Measurements from ENCODE around the gene NKX1-2.

Gene NKX1-2

DNA sequence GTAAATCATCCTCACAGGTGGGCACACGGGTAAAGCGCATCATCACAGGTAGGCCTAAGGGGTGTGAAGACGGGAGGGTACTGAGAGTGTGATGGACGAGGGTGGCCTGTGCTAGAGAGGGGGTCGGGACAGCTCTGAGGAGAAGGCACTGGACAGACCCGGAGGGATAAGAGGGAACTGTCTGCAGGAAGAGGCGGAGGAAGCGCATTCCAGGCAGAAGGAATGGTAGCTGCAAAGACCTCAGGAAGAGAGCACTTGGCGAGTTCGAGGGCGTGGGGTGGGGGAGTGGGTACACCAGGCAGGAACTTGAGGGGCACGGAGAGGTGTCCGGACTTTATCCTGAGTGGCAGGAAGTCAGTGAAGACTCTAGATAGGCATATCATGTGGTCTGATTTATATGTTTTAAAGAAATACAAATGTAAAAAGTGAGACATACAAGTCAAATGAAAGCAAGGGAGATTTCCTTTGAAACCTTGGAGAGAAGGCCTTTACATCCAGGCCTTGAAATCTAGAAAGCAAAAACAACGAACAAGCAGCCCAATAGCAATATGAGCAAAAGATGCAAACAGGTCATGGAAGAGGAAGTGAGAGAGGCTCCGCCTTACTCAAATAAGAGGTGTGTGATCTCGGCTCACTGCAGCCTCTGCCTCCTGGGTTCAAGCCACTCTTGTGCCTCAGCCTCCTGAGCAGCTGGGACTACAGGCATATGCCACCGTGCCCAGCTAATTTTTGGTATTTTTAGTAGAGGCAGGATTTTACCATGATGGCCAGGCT, 15.4 kb upstream of the NKX1-2 start:
- H3K4me3 ChIP-seq (ENCODE audit: low read depth, low read length): no peak overlapping the region
- TF ChIP-seq, protein P1, sequence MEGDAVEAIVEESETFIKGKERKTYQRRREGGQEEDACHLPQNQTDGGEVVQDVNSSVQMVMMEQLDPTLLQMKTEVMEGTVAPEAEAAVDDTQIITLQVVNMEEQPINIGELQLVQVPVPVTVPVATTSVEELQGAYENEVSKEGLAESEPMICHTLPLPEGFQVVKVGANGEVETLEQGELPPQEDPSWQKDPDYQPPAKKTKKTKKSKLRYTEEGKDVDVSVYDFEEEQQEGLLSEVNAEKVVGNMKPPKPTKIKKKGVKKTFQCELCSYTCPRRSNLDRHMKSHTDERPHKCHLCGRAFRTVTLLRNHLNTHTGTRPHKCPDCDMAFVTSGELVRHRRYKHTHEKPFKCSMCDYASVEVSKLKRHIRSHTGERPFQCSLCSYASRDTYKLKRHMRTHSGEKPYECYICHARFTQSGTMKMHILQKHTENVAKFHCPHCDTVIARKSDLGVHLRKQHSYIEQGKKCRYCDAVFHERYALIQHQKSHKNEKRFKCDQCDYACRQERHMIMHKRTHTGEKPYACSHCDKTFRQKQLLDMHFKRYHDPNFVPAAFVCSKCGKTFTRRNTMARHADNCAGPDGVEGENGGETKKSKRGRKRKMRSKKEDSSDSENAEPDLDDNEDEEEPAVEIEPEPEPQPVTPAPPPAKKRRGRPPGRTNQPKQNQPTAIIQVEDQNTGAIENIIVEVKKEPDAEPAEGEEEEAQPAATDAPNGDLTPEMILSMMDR (IDR thresholded peaks at IDR 0.05; ENCODE audit: insufficient read depth, low read length, missing control alignments): no peak
- DNase-seq (ENCODE audit: low read depth, low spot score): no peak
- ChIA-PET CTCF (interaction anchor here (1.2 kb wide), 1 partner anchor 76 kb away, joined by 3 read pairs; no protein-coding TSS in a partner anchor), POLR2A (no interaction called here)

DNA sequence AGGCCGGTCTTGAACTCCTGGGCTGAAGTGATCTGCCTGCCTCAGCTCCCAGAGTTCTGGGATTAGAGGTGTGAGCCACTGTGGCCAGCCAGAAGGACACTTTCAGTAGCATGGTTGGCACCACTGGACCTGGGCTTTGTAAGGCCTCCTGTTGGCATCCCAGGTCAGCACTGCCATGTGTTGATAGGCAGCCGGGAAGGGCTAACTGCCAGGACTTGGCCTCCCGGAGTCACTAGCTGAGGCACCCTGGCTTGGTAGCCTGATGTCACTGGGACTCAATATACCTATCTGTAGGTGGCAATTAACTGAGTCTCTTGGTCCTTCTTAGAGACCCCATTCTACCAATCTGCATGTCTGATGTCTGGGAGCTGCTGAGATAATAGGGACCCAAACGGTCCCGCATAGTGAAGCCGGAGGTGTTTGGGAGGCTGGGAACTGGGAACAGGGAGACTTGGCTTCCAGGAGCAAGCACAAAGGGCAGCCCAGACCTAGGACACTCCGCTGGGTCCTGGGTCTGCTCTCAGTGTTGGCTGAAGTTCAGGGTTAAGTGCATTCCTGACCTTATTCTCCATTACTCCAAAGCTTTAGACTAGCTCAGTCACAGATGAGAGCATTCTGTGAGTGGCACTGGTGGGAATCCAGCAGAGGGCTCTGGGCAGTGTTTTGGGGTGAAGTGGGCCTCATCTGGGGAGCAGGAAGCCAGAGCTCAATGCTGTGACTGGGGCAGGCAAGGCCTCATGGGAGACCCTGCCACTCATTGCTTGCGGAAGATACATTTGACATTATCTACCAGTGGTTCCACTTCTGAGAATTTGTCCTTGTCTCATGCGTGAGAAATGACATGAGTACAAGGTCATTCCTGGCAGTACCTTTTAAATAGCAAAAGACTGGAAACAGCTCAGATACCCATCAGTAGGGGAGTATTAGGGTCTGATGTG, 14.5 kb upstream of the NKX1-2 start:
- ChIA-PET CTCF (interaction anchor here (0.9 to 1.2 kb wide), 2 partner anchors 36 to 75 kb away, joined by 3 read pairs; no protein-coding TSS in a partner anchor), POLR2A (no interaction called here)
- TF ChIP-seq, protein P1 (IDR thresholded peaks at IDR 0.05; ENCODE audit: insufficient read depth, low read length, missing control alignments): no peak
- DNase-seq (ENCODE audit: low read depth, low spot score): no peak
- no peak overlapping the region for H3K4me3 ChIP-seq (ENCODE audit: low read depth, low read length)

DNA sequence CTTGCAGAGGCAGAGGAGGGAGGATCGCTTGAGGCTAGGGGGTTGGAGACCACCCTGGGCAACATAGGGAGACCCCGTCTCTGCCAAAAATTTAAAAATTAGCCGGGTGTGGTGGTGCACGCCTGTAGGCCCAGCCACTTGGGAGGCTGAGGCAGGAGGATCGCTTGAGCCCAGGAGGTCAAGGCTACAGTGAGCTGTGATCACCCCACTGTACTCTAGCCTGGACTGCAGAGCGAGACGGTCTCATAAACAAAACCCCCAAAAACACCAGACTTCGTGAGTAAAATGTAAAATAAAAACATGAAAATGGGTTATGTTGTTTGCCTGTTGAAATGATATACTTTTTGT, 12.5 kb upstream of the NKX1-2 start:
- peak overlapping the region; percentile 81 for H3K4me3 ChIP-seq (ENCODE audit: low read depth, low read length)
- TF ChIP-seq, protein P1 (IDR thresholded peaks at IDR 0.05; ENCODE audit: insufficient read depth, low read length, missing control alignments): no peak
- ChIA-PET POLR2A (interaction anchor here (0.5 to 0.8 kb wide), 2 partner anchors 43 to 1366 kb away, joined by 3 to 5 read pairs; partner anchors contain the start of gene OAT), CTCF (interaction anchor here (1.0 to 1.2 kb wide), 2 partner anchors 34 to 283 kb away, joined by 3 read pairs; no protein-coding TSS in a partner anchor)
- DNase-seq (ENCODE audit: low read depth, low spot score): no peak

DNA sequence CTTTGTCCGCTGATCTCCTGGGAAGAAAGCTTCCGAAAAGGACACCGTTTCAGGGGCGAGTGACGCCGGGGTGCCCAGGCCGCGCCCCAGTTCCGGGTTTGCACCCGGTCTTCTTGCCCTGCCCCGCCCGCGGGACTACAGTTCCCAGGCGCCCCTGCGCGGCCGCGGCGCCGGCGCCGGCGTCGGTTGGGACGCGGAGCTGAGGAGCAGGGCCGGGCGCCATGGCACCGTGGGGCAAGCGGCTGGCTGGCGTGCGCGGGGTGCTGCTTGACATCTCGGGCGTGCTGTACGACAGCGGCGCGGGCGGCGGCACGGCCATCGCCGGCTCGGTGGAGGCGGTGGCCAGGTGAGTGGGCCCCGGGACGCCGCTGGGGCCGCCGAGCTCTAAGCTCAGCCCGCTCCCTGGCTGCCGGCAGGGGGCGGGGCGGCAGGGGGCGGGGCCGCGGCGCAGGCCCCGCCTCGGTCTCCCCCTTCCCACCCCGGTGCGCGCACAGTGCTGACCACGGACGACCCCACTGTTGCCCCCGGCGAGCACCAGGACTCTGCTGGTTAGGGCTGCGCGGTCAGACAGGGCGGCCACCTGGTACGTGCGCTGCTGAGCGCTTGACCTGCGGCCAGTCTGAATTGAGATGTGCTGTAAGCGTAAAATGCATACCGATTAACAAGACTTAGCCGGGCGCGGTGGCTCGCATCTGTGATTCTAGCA, 12.0 kb upstream of the NKX1-2 start, which contains the start of gene LHPP:
LHPP (plus strand) TSS at position 182 of the 706 bp plus-strand sequence; CDS start at position 222, 40 bp downstream.
- TF ChIP-seq, protein P1 (IDR thresholded peaks at IDR 0.05; ENCODE audit: insufficient read depth, low read length, missing control alignments): no peak
- DNase-seq (ENCODE audit: low read depth, low spot score): no peak
- peak within 1 kb of the TSS; percentile 81 for H3K4me3 ChIP-seq (ENCODE audit: low read depth, low read length)
- POLR2A ChIA-PET: interaction anchor here (0.5 to 0.8 kb wide), 2 partner anchors 43 to 1366 kb away, joined by 3 to 5 read pairs; partner anchors contain the start of gene OAT
- CTCF ChIA-PET: interaction anchor here (0.7 to 1.4 kb wide), 5 partner anchors 26 to 283 kb away, joined by 3 to 4 read pairs (median 3); no protein-coding TSS in a partner anchor

DNA sequence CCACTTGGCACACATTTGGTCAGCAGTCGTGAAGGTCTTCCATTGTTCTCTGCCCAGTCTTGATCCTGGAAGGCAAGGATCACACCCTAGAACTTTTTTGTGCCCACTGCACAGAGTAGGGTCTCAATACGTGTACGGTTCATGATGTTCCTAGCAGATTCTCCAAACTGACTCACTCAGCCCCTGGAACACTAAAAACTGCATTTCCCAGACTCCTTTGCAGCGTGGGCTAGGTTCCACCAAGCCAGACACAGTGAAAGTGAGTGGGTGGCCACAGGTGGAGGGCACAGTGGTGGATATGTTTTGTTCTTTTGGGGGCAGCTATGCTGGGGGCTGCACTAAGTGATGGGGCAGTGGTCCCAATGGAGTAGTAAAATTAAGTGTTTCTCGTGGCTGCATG, 10.3 kb upstream of the NKX1-2 start:
- H3K4me3 ChIP-seq (ENCODE audit: low read depth, low read length): no peak overlapping the region
- POLR2A ChIA-PET: no interaction called here
- CTCF ChIA-PET: no interaction called here
- no peak for DNase-seq (ENCODE audit: low read depth, low spot score)
- TF ChIP-seq, protein P1 (IDR thresholded peaks at IDR 0.05; ENCODE audit: insufficient read depth, low read length, missing control alignments): no peak
